Endothelial cell of umbilical vein (primary cell): Measurements from ENCODE around the gene RFX1. TPM values are rescaled to one million over a fixed set of nuclear protein-coding genes. Genes with fewer than 3 reads are reported as not detected.

Experiments used
- BruUV-seq: library from RNA; stranded (reverse); fragments of 400-500 nt; replicated peaks from 2 replicates; lab custom pipeline; 2021; lab: Mats Ljungman, UMichigan
- CTCF ChIA-PET: fragments of 300-600, 350-600 bp; sonication (Branson Sonifier 250); formaldehyde crosslinking; loops from one replicate; lab custom pipeline; 2021; ENCODE audit warnings: antibody characterized with exemption, inconsistent platforms; lab: Charles Lee
- POLR2A ChIA-PET: fragments of 300-600, 350-600 bp; sonication (Branson Sonifier 250); formaldehyde crosslinking; loops from one replicate; lab custom pipeline; 2021; ENCODE audit warnings: antibody characterized with exemption, inconsistent platforms; lab: Charles Lee
- DNase-seq: peaks from one replicate; pipeline ENCODE4 v3.0.0-alpha.2; 2011; ENCODE audit warnings: low read depth, low spot score
- FAIRE-seq: peaks from 2 replicates; lab custom pipeline; 2011; peaks lifted over from hg19 to GRCh38; lab: Jason Lieb, UNC
- H2AFZ ChIP-seq: 2 replicates; pipeline ENCODE4 v1.6.0; 2012; ENCODE audit warnings: low read depth, low read length, control low read depth, inconsistent platforms
- H3K27ac ChIP-seq: 2 replicates; pipeline ENCODE4 v1.5.1; 2011; ENCODE audit warnings: low read depth, mild to moderate bottlenecking, control low read depth, low read length, moderate library complexity; ENCODE audit not compliant: insufficient read depth
- H3K27me3 ChIP-seq, 2 experiments: 2 replicates each; pipeline versions ENCODE4 v1.6.0 to v1.6.1; 2011; ENCODE audit warnings: low read length in 2 of 2, mixed read lengths in 1 of 2; ENCODE audit not compliant: control insufficient read depth in 2 of 2, insufficient read depth in 2 of 2
- H3K36me3 ChIP-seq, 2 experiments: 2 replicates in 1 of 2; 3 replicates in 1 of 2; pipeline ENCODE4 v1.5.1; 2011; ENCODE audit warnings: low read length in 2 of 2, mild to moderate bottlenecking in 1 of 2, moderate library complexity in 1 of 2; ENCODE audit not compliant: control insufficient read depth in 2 of 2, insufficient read depth in 2 of 2; ENCODE audit errors: extremely low read depth in 1 of 2
- H3K4me1 ChIP-seq: 3 replicates; pipeline ENCODE4 v1.5.1; 2011; ENCODE audit warnings: mild to moderate bottlenecking, low read length; ENCODE audit not compliant: control insufficient read depth, insufficient read depth; ENCODE audit errors: extremely low read depth
- H3K4me2 ChIP-seq: 2 replicates; pipeline ENCODE4 v1.6.1; 2011; ENCODE audit warnings: low read length, control low read depth, mixed read lengths; ENCODE audit not compliant: insufficient read depth
- H3K4me3 ChIP-seq, 3 experiments: fragments of 200-600 bp in 1 of 3; sonication (generic), shearing (Covaris generic) in 1 of 3; replicated peaks in 1 of 3; 2 replicates each; pipeline ENCODE4 v1.5.1; 2011 to 2016; ENCODE audit warnings: control low read depth in 3 of 3, low read length in 3 of 3, mild to moderate bottlenecking in 2 of 3, inconsistent platforms in 1 of 3, low read depth in 1 of 3, moderate library complexity in 1 of 3; ENCODE audit not compliant: insufficient read depth in 1 of 3
- H3K79me2 ChIP-seq: 2 replicates; pipeline ENCODE4 v1.6.0; 2012; ENCODE audit warnings: low read length, inconsistent platforms; ENCODE audit not compliant: control insufficient read depth, insufficient read depth
- H3K9ac ChIP-seq: replicated peaks from 2 replicates; pipeline ENCODE3; 2011; ENCODE audit warnings: low read length, control low read depth; ENCODE audit not compliant: insufficient read depth; ENCODE audit errors: extremely low read depth
- H3K9me1 ChIP-seq: replicated peaks from 3 replicates; pipeline ENCODE4 v1.6.0; 2011; ENCODE audit warnings: mild to moderate bottlenecking, low read length; ENCODE audit not compliant: control insufficient read depth, insufficient read depth; ENCODE audit errors: extremely low read depth
- H3K9me3 ChIP-seq: replicated peaks from 2 replicates; pipeline ENCODE4 v1.5.1; 2012; ENCODE audit warnings: low read length, inconsistent platforms; ENCODE audit not compliant: control insufficient read depth, insufficient read depth
- H4K20me1 ChIP-seq: replicated peaks from 2 replicates; pipeline ENCODE3; 2011; ENCODE audit warnings: mild to moderate bottlenecking, low read length; ENCODE audit not compliant: control insufficient read depth, insufficient read depth; ENCODE audit errors: extremely low read depth
- CTCF ChIP-seq, 2 donors: IDR thresholded peaks; 1 replicate in 1 of 2; 2 replicates in 1 of 2; pipeline ENCODE4 v1.5.1; 2011; ENCODE audit warnings: low read length in 2 of 2, mild to moderate bottlenecking in 2 of 2, moderate library complexity in 2 of 2, control low read depth in 1 of 2, inconsistent platforms in 1 of 2, low read depth in 1 of 2; ENCODE audit not compliant: insufficient read depth in 1 of 2; ENCODE audit errors: extremely low read depth in 1 of 2
- EZH2 ChIP-seq: IDR thresholded peaks from 2 replicates; pipeline ENCODE4 v1.6.1; 2012; ENCODE audit warnings: borderline replicate concordance, low read depth, mild to moderate bottlenecking, moderate library complexity, low read length, inconsistent platforms; ENCODE audit not compliant: severe bottlenecking
- FOS ChIP-seq: IDR thresholded peaks from 2 replicates; pipeline ENCODE4 v1.6.1; 2011; ENCODE audit warnings: mild to moderate bottlenecking, low read length, moderate library complexity, borderline replicate concordance; ENCODE audit not compliant: insufficient read depth
- GATA2 ChIP-seq: IDR thresholded peaks from 2 replicates; pipeline ENCODE4 v1.7.0; 2011; ENCODE audit warnings: low read depth, mild to moderate bottlenecking, moderate library complexity, mixed read lengths, low read length; ENCODE audit not compliant: insufficient read length, insufficient read depth
- JUN ChIP-seq: IDR thresholded peaks from 2 replicates; pipeline ENCODE4 v1.6.1; 2011; ENCODE audit warnings: borderline replicate concordance, low read depth; ENCODE audit not compliant: insufficient read length, insufficient read depth
- MAX ChIP-seq: IDR thresholded peaks from 2 replicates; pipeline ENCODE4 v1.6.1; 2011; ENCODE audit not compliant: insufficient read depth, insufficient read length
- MYC ChIP-seq: IDR thresholded peaks from one replicate; pipeline ENCODE4 v1.6.1; 2011; ENCODE audit warnings: mild to moderate bottlenecking, low read depth, low read length
- POLR2A ChIP-seq: IDR thresholded peaks from 2 replicates; pipeline ENCODE4 v1.6.1; 2012; ENCODE audit warnings: low read depth, mild to moderate bottlenecking, control low read depth, low read length
- POLR2AphosphoS5 ChIP-seq: IDR thresholded peaks from 2 replicates; pipeline ENCODE4 v1.6.1; 2012; ENCODE audit warnings: low read depth, mild to moderate bottlenecking, control low read depth, low read length, moderate library complexity; ENCODE audit not compliant: insufficient read depth
- dilution Hi-C: fragments of 300-500 bp; cut with MboI; formaldehyde crosslinking; loops from one replicate; pipeline ENCODE4 v1.15.0; 2019; ENCODE audit warnings: low sequenced_read_pairs; ENCODE audit not compliant: extremely low pct_ligation_motif_present
- intact Hi-C: fragments of 100-400 bp; cut with micrococcal nuclease; formaldehyde crosslinking; loops from one replicate; pipeline ENCODE4 v1.10.0; 2022
- polyA plus RNA-seq, 4 experiments: library from polyadenylated mRNA; depleted of rRNA in 3 of 4; stranded (reverse) in 3 of 4; unstranded in 1 of 4; fragments of >200 nt; gene quantifications; 2 replicates each; pipeline versions ENCODE4 v1.2.1 to v1.2.3, GENCODE V29; 2011 to 2012; ENCODE audit warnings: missing spikeins in 1 of 4
- total RNA-seq: library from RNA; stranded (reverse); gene quantifications from 2 replicates; pipeline ENCODE4 v1.2.3, GENCODE V29; 2021

Gene RFX1
- total and polyA plus RNA-seq, 2 donors (not counting 3 experiments of a cell fraction or from before 2014, with no cell fraction given), result 2.3 to 14.7 TPM

- peak overlapping the region; percentile 65 for H3K9ac ChIP-seq
Observed at GRCh38 chr19:13987101-13987890, 18.8 kb downstream of the RFX1 start.

More at GRCh38 chr19:13987101-13987890, 18.8 kb downstream of the RFX1 start:
- dilution Hi-C loops, result no loop called here
- peak; percentile 81 for FAIRE-seq
- Histone ChIP-seq H3K36me3 (no peaks in the 10 kb centered on the region), H3K9me3 (no peaks in the 10 kb centered on the region), H3K27me3 (no peaks in the 10 kb centered on the region), H3K79me2 (no peaks in the 10 kb centered on the region), H3K4me1 (peaks cover 22% of the 10 kb centered on the region), H3K4me2 (peak overlapping the region; percentile 81), H4K20me1 (no peaks in the 10 kb centered on the region), H3K27ac (peak overlapping the region; percentile 84), H3K4me3 (no peak overlapping the region), H2AFZ (peak overlapping the region; percentile 84), H3K9me1 (no peaks in the 10 kb centered on the region)
- CTCF ChIA-PET, result interaction anchor here (0.5 to 1.7 kb wide), 5 partner anchors 9 to 62 kb away, joined by 3 to 7 read pairs (median 4); partner anchors contain the start of gene IL27RA
- no TSS peak for BruUV-seq
- no peak for TF ChIP-seq EZH2
- TF ChIP-seq MAX, result no peak
- no peak for TF ChIP-seq FOS
- TF ChIP-seq CTCF (IDR thresholded peaks at IDR 0.05; ENCODE audit: extremely low read depth in 1 of 2, insufficient read depth in 1 of 2, low read depth in 1 of 2, low read length in 2 of 2), result no peak
- TF ChIP-seq JUN, result no peak
- no peak for TF ChIP-seq POLR2A
- TF ChIP-seq GATA2, result no peak
- TF ChIP-seq POLR2AphosphoS5, result no peak
- TF ChIP-seq MYC, result no peak
- POLR2A ChIA-PET, result interaction anchor here (1.4 kb wide), 1 partner anchor 30 kb away, joined by 3 read pairs; no protein-coding TSS in a partner anchor
- intact Hi-C loops, result loop anchor here (2.0 kb wide), 2 partner anchors 34 to 46 kb away; partner anchors contain the start of gene DCAF15
- DNase-seq, result peak; percentile 33
